ENCODE results near the gene SRGAP1. TPM values are rescaled to one million over a fixed set of nuclear protein-coding genes. Genes with fewer than 3 reads are reported as not detected.

The SRGAP1 gene
- total RNA-seq, 1 donor: 26.1 TPM

DNA sequence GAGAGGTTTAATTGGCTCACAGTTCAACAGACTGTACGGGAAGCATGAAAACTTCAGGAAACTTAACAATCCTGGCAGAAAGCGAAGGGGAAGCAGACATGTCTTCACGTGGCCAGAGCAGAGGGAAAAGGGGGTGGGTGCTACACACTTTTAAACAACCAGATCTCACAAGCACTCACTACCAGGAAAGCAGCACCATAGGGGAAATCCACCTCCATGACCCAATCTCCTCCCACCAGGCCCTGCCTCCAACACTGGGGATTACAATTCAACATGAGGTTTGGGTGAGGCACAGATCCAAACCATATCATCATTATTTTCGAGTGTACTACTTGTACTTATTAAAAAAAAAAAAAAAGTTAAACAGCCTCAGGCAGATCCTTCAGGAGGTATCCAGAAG is 34.9 kb upstream of the SRGAP1 start:
- peaks cover 7% of the 10 kb centered on the region for H3K36me3 ChIP-seq (ENCODE audit: insufficient read depth, low read length)
- no peak overlapping the region for H3K4me3 ChIP-seq (ENCODE audit: insufficient read depth, low read length)
- H4K20me1 ChIP-seq (ENCODE audit: insufficient read depth, low read length): no peaks in the 10 kb centered on the region
- H3K79me2 ChIP-seq (ENCODE audit: insufficient read depth, low read length): no peaks in the 10 kb centered on the region
- no peak overlapping the region for H2AFZ ChIP-seq (ENCODE audit: low read length)
- H3K4me2 ChIP-seq (ENCODE audit: insufficient read depth, low read length): no peak overlapping the region
- TF ChIP-seq, protein P1, sequence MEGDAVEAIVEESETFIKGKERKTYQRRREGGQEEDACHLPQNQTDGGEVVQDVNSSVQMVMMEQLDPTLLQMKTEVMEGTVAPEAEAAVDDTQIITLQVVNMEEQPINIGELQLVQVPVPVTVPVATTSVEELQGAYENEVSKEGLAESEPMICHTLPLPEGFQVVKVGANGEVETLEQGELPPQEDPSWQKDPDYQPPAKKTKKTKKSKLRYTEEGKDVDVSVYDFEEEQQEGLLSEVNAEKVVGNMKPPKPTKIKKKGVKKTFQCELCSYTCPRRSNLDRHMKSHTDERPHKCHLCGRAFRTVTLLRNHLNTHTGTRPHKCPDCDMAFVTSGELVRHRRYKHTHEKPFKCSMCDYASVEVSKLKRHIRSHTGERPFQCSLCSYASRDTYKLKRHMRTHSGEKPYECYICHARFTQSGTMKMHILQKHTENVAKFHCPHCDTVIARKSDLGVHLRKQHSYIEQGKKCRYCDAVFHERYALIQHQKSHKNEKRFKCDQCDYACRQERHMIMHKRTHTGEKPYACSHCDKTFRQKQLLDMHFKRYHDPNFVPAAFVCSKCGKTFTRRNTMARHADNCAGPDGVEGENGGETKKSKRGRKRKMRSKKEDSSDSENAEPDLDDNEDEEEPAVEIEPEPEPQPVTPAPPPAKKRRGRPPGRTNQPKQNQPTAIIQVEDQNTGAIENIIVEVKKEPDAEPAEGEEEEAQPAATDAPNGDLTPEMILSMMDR (IDR thresholded peaks at IDR 0.05; ENCODE audit: extremely low read depth, low read depth, low read length): no peak
- no peak for DNase-seq (ENCODE audit: insufficient read length, low spot score, missing footprints)
- no peaks in the 10 kb centered on the region for H3K27me3 ChIP-seq (ENCODE audit: insufficient read depth, low read length)
- no peaks in the 10 kb centered on the region for H3K4me1 ChIP-seq (ENCODE audit: insufficient read depth, low read length)
- no peak overlapping the region for H3K27ac ChIP-seq (ENCODE audit: low read depth, low read length)
- H3K9me3 ChIP-seq (ENCODE audit: low read depth, low read length): no peaks in the 10 kb centered on the region

DNA sequence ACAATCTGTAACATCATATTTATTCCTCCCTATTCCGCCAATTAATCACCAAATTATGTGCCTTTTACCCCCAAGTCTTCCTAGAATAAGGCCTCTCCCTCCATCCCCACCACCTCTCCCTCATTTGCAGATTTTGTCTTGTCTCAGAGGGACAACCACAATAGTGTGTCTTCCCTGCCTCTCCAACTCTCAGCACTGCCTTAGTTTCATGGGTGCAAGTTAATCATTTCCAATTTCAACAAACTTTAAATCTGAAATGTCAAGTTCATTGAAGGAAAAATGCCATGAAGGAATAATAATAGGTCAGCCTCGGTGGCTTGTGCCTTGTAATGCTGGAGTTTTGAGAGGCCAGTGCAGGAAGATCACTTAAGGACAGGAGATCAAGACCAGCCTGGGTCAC is 33.2 kb upstream of the SRGAP1 start:
- H4K20me1 ChIP-seq (ENCODE audit: insufficient read depth, low read length): no peaks in the 10 kb centered on the region
- no peak overlapping the region for H3K4me3 ChIP-seq (ENCODE audit: insufficient read depth, low read length)
- no peaks in the 10 kb centered on the region for H3K9me3 ChIP-seq (ENCODE audit: low read depth, low read length)
- no peaks in the 10 kb centered on the region for H3K79me2 ChIP-seq (ENCODE audit: insufficient read depth, low read length)
- no peaks in the 10 kb centered on the region for H3K4me1 ChIP-seq (ENCODE audit: insufficient read depth, low read length)
- no peak for DNase-seq (ENCODE audit: insufficient read length, low spot score, missing footprints)
- H3K27me3 ChIP-seq (ENCODE audit: insufficient read depth, low read length): no peaks in the 10 kb centered on the region
- TF ChIP-seq, protein P1 (IDR thresholded peaks at IDR 0.05; ENCODE audit: extremely low read depth, low read depth, low read length): no peak
- no peak overlapping the region for H2AFZ ChIP-seq (ENCODE audit: low read length)
- no peak overlapping the region for H3K27ac ChIP-seq (ENCODE audit: low read depth, low read length)
- no peak overlapping the region for H3K4me2 ChIP-seq (ENCODE audit: insufficient read depth, low read length)
- no peaks in the 10 kb centered on the region for H3K36me3 ChIP-seq (ENCODE audit: insufficient read depth, low read length)

DNA sequence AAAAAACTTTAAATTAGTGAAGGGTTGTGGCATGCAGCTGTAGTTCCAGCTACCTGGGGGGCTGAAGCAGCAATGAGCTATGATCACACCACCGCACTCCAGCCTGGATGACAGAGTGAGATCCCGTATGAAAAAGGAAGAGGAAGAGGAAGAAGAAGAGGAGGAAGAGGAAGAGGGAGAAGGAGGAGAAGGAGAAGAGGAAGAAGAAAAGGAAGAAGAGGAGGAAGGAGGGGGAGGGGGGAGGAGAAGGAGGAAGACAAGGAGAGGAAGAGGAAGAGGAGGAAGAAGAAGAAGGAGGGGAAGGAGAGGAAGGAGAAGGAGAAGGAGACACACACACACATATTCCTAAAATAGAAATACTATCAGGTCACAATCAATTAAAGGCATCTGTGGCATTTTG is 32.7 kb upstream of the SRGAP1 start:
- no peak overlapping the region for H3K27ac ChIP-seq (ENCODE audit: low read depth, low read length)
- no peaks in the 10 kb centered on the region for H3K36me3 ChIP-seq (ENCODE audit: insufficient read depth, low read length)
- H3K4me1 ChIP-seq (ENCODE audit: insufficient read depth, low read length): no peaks in the 10 kb centered on the region
- no peak overlapping the region for H2AFZ ChIP-seq (ENCODE audit: low read length)
- H3K9me3 ChIP-seq (ENCODE audit: low read depth, low read length): no peaks in the 10 kb centered on the region
- no peaks in the 10 kb centered on the region for H3K79me2 ChIP-seq (ENCODE audit: insufficient read depth, low read length)
- no peaks in the 10 kb centered on the region for H3K27me3 ChIP-seq (ENCODE audit: insufficient read depth, low read length)
- no peaks in the 10 kb centered on the region for H4K20me1 ChIP-seq (ENCODE audit: insufficient read depth, low read length)
- TF ChIP-seq, protein P1 (IDR thresholded peaks at IDR 0.05; ENCODE audit: extremely low read depth, low read depth, low read length): no peak
- no peak overlapping the region for H3K4me2 ChIP-seq (ENCODE audit: insufficient read depth, low read length)
- no peak overlapping the region for H3K4me3 ChIP-seq (ENCODE audit: insufficient read depth, low read length)
- DNase-seq (ENCODE audit: insufficient read length, low spot score, missing footprints): no peak

DNA sequence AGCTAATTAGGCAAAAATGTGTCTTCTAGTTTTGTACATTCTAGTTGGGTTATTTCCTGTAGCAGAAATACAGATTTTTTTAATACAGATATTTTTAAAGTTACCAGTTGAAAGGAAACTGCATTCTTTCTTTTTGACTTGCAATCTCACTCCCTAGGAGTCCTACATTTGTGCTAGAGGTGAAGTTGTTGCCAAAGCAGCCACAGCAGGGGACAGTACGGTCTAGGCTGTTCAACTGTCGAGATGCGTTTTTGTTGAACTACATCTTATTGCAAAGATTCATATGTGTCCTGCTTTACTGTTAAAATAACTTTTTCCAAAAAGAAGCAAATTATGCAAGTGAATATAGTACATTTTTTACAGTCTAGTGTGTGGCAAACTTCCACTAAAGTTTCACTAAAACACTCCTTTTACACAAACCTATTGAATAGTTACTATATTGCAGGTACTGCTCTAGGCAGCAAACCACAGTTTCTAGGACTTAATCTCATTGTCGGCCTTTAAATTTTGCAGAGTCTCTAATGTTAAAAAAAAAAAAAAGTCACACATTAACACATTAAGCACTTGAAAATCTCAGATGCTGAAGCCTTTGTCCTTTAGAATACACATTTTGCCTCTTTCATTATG is 30.2 kb upstream of the SRGAP1 start:
- Histone ChIP-seq H3K36me3 (ENCODE audit: insufficient read depth, low read length) (no peaks in the 10 kb centered on the region), H3K4me1 (ENCODE audit: insufficient read depth, low read length) (no peaks in the 10 kb centered on the region), H3K27me3 (ENCODE audit: insufficient read depth, low read length) (no peaks in the 10 kb centered on the region), H3K79me2 (ENCODE audit: insufficient read depth, low read length) (no peaks in the 10 kb centered on the region), H3K4me2 (ENCODE audit: insufficient read depth, low read length) (no peak overlapping the region), H3K27ac (ENCODE audit: low read depth, low read length) (no peak overlapping the region), H2AFZ (ENCODE audit: low read length) (no peak overlapping the region), H3K4me3 (ENCODE audit: insufficient read depth, low read length) (no peak overlapping the region), H3K9me3 (ENCODE audit: low read depth, low read length) (no peaks in the 10 kb centered on the region), H4K20me1 (ENCODE audit: insufficient read depth, low read length) (no peaks in the 10 kb centered on the region)
- DNase-seq (ENCODE audit: insufficient read length, low spot score, missing footprints): no peak
- TF ChIP-seq, protein P1 (IDR thresholded peaks at IDR 0.05; ENCODE audit: extremely low read depth, low read depth, low read length): no peak
